ENCODE data around the gene PRX.
"Not testable (repeated sequence)": the region's sequence is repeated elsewhere in the genome, so short reads cannot be mapped to it uniquely, and the experiment has no call there.

PRX gene

DNA sequence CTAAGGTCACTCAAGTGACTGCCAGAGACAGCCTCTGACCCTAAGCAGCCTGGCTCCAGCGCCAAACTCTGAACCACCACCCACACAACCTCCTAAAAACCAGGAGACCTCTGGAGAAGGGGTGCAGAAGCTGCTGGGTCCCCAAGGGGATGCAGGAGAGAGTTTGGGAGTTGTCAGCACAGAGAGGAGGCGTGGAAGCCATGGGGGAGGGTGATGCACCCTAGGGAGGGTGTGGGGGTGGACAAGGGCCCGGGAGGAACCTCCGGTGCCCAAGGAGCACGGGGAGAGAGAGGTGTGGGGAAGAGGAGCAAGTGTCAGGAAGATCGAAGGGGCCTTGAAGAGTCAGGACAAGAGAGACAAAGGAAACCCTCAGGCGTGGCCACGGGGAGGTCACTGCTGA, 21.1 kb downstream of the PRX start:
- no peak for DNase-seq (ENCODE audit: low spot score)

- DNase-seq (ENCODE audit: low spot score) = no peak
Measured at GRCh38 chr19:40390084-40390742, 23.0 kb downstream of the PRX start, which contains the start of gene HIPK4. Gene HIPK4 (minus strand): TSS chr19:40390181. CDS start chr19:40389902, 279 bp downstream.

DNA sequence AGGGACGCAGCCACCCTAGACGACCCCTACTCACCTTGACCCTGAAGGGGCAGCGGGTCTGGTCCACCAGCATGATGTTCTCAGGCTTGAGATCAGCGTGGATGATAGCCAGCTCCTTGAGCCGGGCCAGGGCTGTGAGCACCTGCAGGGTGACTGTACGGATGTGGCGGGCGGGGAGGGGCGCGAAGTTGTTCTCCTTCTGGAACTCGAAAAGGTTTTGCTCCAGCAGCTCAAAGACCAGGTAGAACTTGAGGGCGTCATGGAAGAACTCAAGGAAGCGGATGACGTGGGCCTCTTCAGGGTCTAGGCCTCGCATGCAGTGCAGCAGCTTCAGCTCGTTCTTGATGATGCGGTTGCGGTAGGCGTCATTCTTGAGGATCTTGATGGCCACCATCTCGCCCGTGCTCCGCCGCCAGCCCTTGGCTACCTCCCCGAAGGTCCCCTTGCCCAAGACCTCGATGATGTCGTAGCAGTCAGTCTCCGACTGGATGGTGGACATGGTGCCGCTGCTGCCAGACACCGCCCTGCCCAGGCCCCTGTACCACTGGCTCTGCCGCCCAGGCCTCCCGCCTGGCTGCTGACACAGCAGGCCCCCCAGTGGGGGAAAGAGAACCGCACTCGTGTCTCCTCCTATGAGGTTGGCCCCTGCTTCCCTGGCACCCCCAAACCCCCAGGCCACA, 23.6 kb downstream of the PRX start:
- DNase-seq (ENCODE audit: low spot score) = no peak

DNA sequence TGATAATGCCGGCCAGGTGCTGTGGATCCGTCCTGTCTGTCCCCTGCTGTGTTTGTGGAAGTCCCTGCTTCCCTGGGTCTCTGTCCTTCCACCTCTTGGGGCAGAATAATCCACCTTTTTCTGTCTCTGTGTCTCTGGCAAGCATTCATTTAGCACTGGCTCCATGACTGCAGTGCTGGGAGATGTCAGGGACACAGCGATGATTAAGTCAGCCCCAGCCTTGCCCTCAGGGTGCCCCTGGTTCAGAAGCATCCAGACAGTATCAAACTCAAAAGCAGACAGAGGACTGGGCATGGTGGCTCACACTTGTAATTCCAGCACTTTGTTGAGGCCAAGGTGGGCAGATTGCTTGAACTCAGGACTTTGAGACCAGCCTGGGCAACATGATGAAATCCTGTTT, 24.7 kb downstream of the PRX start:
- DNase-seq (ENCODE audit: low spot score) = no peak

DNA sequence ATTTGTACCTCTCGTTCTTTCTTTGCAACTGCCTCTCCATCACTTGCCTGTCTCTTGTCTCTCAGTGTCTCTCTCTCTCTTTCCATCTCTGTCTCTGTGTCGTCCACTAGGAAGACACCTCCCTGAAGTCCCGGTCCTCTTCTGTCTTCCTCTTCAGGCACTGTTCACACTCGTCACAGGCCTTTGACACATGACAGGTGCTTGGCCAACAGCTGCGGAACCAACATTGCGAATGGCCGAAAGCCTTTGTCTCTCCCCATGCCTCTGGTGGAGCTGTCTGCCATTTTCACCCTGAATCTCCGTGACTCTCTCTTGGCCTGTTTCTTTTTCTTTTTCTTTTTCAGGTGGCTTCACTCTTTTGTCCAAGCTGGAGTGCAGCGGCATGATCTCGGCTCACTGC, 26.0 kb downstream of the PRX start:
- DNase-seq (ENCODE audit: low spot score) = no peak

- no peak for DNase-seq (ENCODE audit: low spot score)
Measured at GRCh38 chr19:40383668-40384248, 29.4 kb downstream of the PRX start.

GRCh38 chr19:40381321-40381720, 31.9 kb downstream of the PRX start:
- no peak for DNase-seq (ENCODE audit: low spot score)

- no peak for DNase-seq (ENCODE audit: low spot score)
Measured at GRCh38 chr19:40380199-40381037, 32.8 kb downstream of the PRX start.

- no peak for DNase-seq (ENCODE audit: low spot score)
Measured at GRCh38 chr19:40379446-40380198, 33.6 kb downstream of the PRX start.

- no peak for DNase-seq (ENCODE audit: low spot score)
Measured at GRCh38 chr19:40378509-40378908, 34.7 kb downstream of the PRX start.

GRCh38 chr19:40377876-40378385, 35.2 kb downstream of the PRX start:
- DNase-seq (ENCODE audit: low spot score) = no peak

DNA sequence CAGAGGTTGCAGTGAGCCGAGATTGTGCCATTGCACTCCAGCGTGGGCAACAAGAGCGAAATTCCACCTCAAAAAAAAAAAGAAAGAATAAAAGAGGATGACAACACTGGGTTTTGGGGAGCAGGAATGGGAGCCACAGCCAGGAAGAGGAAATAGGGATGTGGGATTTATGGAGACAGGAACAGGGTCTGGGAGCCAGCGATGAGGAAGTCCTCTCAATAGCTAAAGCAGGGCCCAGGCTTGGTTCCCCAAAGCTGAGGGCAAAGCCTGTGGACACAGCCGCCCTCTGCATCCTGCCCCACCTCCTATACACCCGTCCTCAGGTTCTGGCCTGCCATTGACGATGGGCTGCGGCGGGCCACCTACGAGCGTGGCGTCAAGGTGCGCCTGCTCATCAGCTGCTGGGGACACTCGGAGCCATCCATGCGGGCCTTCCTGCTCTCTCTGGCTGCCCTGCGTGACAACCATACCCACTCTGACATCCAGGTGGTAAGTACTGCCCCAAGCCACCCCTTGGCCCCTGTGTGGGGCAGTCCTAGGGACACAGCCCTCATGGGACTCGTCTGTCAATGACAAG, 36.8 kb downstream of the PRX start:
- no peak for DNase-seq (ENCODE audit: low spot score)

DNA sequence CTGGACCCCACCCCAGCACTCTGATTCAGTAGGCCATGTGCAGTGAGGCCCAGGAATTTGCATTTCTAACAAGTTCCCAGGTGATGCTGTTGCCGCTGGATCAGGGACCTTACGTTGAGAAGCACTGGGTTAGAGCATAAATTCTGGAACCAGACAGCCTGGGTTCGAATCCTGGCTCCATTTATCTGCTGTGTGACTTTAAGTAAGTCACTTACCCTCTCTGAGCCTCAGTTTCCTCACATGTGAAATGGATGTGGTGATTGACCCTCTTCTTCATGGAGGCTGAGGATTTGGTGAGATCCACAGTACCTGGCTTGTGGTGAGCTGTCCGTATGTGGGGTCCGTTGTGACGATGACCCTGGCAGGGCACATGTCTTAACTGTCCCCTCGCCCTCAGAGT, 39.1 kb downstream of the PRX start:
- DNase-seq (ENCODE audit: low spot score) = no peak

DNA sequence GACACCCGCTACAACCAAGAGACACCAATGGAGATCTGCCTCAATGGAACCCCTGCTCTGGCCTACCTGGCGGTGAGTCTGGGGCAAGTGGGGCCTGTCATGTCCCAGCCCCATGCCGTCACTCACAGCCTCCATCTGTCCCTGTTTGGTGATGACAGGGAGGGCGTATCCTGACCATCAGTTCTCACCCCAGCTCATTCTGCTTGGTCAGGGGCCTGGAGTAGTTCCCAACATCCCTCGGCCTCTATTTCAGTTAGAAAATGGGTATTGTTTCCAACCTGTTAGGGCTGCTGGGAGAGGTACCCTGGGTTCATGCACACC, 41.4 kb downstream of the PRX start:
- DNase-seq (ENCODE audit: low spot score) = no peak

GRCh38 chr19:40370997-40371801, 42.0 kb downstream of the PRX start:
- no peak for DNase-seq (ENCODE audit: low spot score)

- DNase-seq (ENCODE audit: low spot score) = not testable (repeated sequence)
Measured at GRCh38 chr19:40370253-40370652, 42.9 kb downstream of the PRX start.

DNA sequence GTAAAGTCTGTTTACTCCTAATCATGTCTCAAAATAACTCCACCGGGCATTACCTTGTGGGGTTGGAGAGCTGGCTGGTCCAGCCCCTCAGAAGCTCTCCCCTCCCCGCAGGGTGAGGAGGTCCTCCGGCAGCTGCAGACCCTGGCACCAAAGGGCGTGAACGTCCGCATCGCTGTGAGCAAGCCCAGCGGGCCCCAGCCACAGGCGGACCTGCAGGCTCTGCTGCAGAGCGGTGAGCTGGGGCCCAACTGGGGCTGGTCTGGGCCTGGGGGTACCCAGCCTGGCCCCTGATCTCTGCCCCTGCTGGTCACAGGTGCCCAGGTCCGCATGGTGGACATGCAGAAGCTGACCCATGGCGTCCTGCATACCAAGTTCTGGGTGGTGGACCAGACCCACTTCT, 43.4 kb downstream of the PRX start:
- DNase-seq (ENCODE audit: low spot score) = no peak

DNA sequence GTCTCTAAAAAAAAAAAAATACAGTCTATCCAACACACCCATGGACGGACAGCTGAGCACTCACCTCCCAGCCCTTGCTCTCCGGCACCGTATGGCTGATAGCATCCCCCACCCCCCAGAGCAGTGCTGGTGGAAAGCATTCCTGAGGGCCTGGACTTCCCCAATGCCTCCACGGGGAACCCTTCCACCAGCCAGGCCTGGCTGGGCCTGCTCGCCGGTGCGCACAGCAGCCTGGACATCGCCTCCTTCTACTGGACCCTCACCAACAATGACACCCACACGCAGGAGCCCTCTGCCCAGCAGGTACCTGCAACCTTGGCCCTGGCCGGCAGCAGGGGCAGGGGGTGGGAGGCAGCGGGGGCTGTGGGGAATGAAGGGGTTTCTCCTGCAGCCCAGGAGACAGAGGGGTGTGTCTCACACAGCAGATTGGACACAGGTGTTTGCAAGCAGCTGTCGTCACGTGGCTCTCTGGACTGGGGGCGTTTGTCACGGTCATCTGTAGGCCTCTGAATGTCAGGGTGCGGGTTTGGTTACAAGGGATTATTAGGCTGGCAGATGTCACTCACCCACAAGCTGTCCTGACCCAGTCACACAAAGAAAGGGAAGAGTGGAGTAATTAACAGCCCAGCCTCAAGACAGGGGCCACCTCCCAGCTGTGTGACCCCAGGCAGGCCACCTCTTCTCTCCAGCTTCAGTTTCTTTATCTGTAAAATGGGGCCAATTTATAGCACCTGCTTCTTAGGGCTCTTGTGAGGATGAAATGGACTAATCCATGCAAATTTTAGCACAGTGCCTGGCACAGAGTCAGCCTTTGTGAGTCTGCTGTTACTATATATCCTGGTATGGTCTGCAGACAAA, 45.4 kb downstream of the PRX start:
- DNase-seq (ENCODE audit: low spot score) = no peak

GRCh38 chr19:40366697-40367561, 46.2 kb downstream of the PRX start:
- no peak for DNase-seq (ENCODE audit: low spot score)
